SK-N-MC (cell line): ENCODE measurements around the gene ARID1A.

Experiments
- DNase-seq: peaks from one replicate; pipeline ENCODE4 v3.0.0-alpha.2; 2011; ENCODE audit warnings: low read depth, low spot score
- H3K27ac ChIP-seq: fragments of 200-600 bp; sonication (generic); 2 replicates; pipeline ENCODE4 v1.5.1; 2016; ENCODE audit warnings: mixed run types
- H3K36me3 ChIP-seq: fragments of 200-600 bp; sonication (generic); 2 replicates; pipeline ENCODE4 v1.6.1; 2017; ENCODE audit warnings: antibody characterized with exemption, low read length, mixed read lengths; ENCODE audit not compliant: insufficient read depth
- H3K4me3 ChIP-seq: fragments of 200-600 bp; sonication (generic); 2 replicates; pipeline ENCODE4 v1.5.1; 2016
- H3K9ac ChIP-seq: fragments of 200-600 bp; sonication (generic); 2 replicates; pipeline ENCODE4 v1.8.0; 2017; ENCODE audit warnings: mixed run types, mixed read lengths; ENCODE audit not compliant: insufficient read length
- H3K9me3 ChIP-seq: fragments of 200-600 bp; sonication (generic); 2 replicates; pipeline ENCODE4 v1.6.1; 2017; ENCODE audit warnings: low read depth, mild to moderate bottlenecking, antibody characterized with exemption, low read length, moderate library complexity, mixed read lengths
- EZH2 ChIP-seq: fragments of 200-600 bp; sonication (generic); IDR thresholded peaks from one replicate; pipeline ENCODE4 v1.6.1; 2017; ENCODE audit warnings: antibody characterized with exemption
- FOXP2 ChIP-seq: optimal IDR thresholded peaks from 2 replicates; pipeline ENCODE3; 2011; ENCODE audit warnings: mild to moderate bottlenecking, moderate library complexity; ENCODE audit not compliant: insufficient read depth; ENCODE audit errors: extremely low read length, control extremely low read depth
- POLR2AphosphoS5 ChIP-seq: IDR thresholded peaks from 2 replicates; pipeline ENCODE4 v1.6.1; 2012; ENCODE audit warnings: mild to moderate bottlenecking, low read depth, low read length, borderline replicate concordance

Gene ARID1A

GRCh38 chr1:26690157-26690556 is 5.7 kb upstream of the ARID1A start:
- Histone ChIP-seq H3K9ac (no peak overlapping the region), H3K36me3 (no peaks in the 10 kb centered on the region), H3K27ac (peak overlapping the region; percentile 90), H3K9me3 (peaks cover 3% of the 10 kb centered on the region; the same call in 1 of the 2 replicates), H3K4me3 (no peak overlapping the region)
- TF ChIP-seq POLR2AphosphoS5 = no peak
- no peak for TF ChIP-seq FOXP2
- no peak for TF ChIP-seq EZH2
- no peak for DNase-seq

- peak overlapping the region; percentile 90 for H3K27ac ChIP-seq
- H3K9me3 ChIP-seq = peaks cover 3% of the 10 kb centered on the region; the same call in 1 of the 2 replicates
- H3K9ac ChIP-seq = peak overlapping the region; percentile 35
- TF ChIP-seq POLR2AphosphoS5 (no peak), EZH2 (no peak), FOXP2 (no peak)
- H3K36me3 ChIP-seq = no peaks in the 10 kb centered on the region
- peak; percentile 52 for DNase-seq
- no peak overlapping the region for H3K4me3 ChIP-seq
These were observed 5.2 kb upstream of the ARID1A start for GRCh38 chr1:26690576-26691031.

GRCh38 chr1:26692211-26692792 is 3.5 kb upstream of the ARID1A start:
- peak; percentile 100 for DNase-seq
- Histone ChIP-seq H3K9me3 (peaks cover 3% of the 10 kb centered on the region; the same call in 1 of the 2 replicates), H3K4me3 (peak overlapping the region; percentile 75), H3K9ac (peak overlapping the region; percentile 82), H3K27ac (peak overlapping the region; percentile 97), H3K36me3 (no peaks in the 10 kb centered on the region)
- TF ChIP-seq EZH2 = no peak
- TF ChIP-seq FOXP2 = peak; percentile 81
- peak; percentile 63 for TF ChIP-seq POLR2AphosphoS5

- Histone ChIP-seq H3K36me3 (no peaks in the 10 kb centered on the region), H3K9me3 (peaks cover 3% of the 10 kb centered on the region; the same call in 1 of the 2 replicates), H3K27ac (peak overlapping the region; percentile 97), H3K9ac (peak overlapping the region; percentile 82), H3K4me3 (peak overlapping the region; percentile 75)
- peak; percentile 97 for DNase-seq
- TF ChIP-seq FOXP2 (peak; percentile 89), EZH2 (no peak), POLR2AphosphoS5 (peak; percentile 63; the same call in 1 of the 2 replicates)
These were observed 2.9 kb upstream of the ARID1A start for GRCh38 chr1:26692793-26693490.

GRCh38 chr1:26693599-26694572 is 1.9 kb upstream of the ARID1A start:
- H3K4me3 ChIP-seq = peak overlapping the region; percentile 75
- peaks cover 3% of the 10 kb centered on the region; the same call in 1 of the 2 replicates for H3K9me3 ChIP-seq
- no peak for DNase-seq
- TF ChIP-seq EZH2 (no peak), FOXP2 (no peak), POLR2AphosphoS5 (no peak)
- peak overlapping the region; percentile 97 for H3K27ac ChIP-seq
- no peaks in the 10 kb centered on the region for H3K36me3 ChIP-seq
- H3K9ac ChIP-seq = peak overlapping the region; percentile 86

GRCh38 chr1:26694638-26695355 is 1.0 kb upstream of the ARID1A start:
- peak overlapping the region; percentile 86 for H3K9ac ChIP-seq
- TF ChIP-seq FOXP2 (no peak), POLR2AphosphoS5 (no peak), EZH2 (no peak)
- no peak for DNase-seq
- H3K36me3 ChIP-seq = no peaks in the 10 kb centered on the region
- H3K9me3 ChIP-seq = peaks cover 3% of the 10 kb centered on the region; the same call in 1 of the 2 replicates
- H3K4me3 ChIP-seq = peak overlapping the region; percentile 93
- H3K27ac ChIP-seq = peak overlapping the region; percentile 97

- Histone ChIP-seq H3K36me3 (0 out of 2 replicates have a peak, but pooled peaks cover 7% of the 10 kb centered on the region), H3K9ac (peak overlapping the region; percentile 98), H3K9me3 (no peaks in the 10 kb centered on the region), H3K27ac (peak overlapping the region; percentile 87), H3K4me3 (peak overlapping the region; percentile 93)
- no peak for TF ChIP-seq POLR2AphosphoS5
- TF ChIP-seq EZH2 = no peak
- no peak for TF ChIP-seq FOXP2
- DNase-seq = no peak
These were observed 371 bp downstream of the ARID1A start for GRCh38 chr1:26696119-26696653.
